ENCODE measurements around the gene ETV5. TPM values are rescaled to one million over a fixed set of nuclear protein-coding genes. Genes with fewer than 3 reads are reported as not detected.
"Not testable (repeated sequence)": the region's sequence is repeated elsewhere in the genome, so short reads cannot be mapped to it uniquely, and the experiment has no call there.

The ETV5 gene
- total and polyA plus RNA-seq, 2 donors (not counting 1 experiment from before 2014, with no cell fraction given): 0.12 to 0.74 TPM

DNA sequence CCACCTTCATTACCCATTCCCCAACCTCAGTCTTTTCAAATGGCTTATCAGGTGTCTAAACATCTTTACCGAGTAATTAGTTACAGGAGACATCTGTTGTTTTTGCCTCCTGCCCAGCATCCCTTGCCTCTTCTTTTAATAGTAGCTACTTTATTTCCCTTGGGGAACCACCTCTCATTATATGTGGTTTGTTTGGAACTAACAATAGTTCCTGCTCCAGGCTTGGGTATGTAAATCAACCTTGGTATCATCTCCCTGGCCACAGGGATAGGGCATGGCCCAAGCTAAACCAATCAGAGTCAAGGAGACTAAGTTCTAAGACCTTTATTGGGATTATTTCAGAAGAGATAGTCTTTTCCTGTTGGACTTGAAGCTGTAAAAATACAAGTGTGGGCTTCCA is 76.6 kb downstream of the ETV5 start:
- no CpG with 5 or more reads among the region's 1 CpG for WGBS (ENCODE audit: insufficient coverage)
- ChIA-PET POLR2A (no interaction called here), CTCF (no interaction called here)
- H3K4me1 ChIP-seq (ENCODE audit: control insufficient read depth in 2 of 2, insufficient read depth in 2 of 2, low read length in 2 of 2): no peaks in the 10 kb centered on the region
- no peaks in the 10 kb centered on the region for H4K20me1 ChIP-seq (ENCODE audit: control insufficient read depth, insufficient read depth, low read length, poor library complexity, severe bottlenecking)
- TF ChIP-seq, protein P1, sequence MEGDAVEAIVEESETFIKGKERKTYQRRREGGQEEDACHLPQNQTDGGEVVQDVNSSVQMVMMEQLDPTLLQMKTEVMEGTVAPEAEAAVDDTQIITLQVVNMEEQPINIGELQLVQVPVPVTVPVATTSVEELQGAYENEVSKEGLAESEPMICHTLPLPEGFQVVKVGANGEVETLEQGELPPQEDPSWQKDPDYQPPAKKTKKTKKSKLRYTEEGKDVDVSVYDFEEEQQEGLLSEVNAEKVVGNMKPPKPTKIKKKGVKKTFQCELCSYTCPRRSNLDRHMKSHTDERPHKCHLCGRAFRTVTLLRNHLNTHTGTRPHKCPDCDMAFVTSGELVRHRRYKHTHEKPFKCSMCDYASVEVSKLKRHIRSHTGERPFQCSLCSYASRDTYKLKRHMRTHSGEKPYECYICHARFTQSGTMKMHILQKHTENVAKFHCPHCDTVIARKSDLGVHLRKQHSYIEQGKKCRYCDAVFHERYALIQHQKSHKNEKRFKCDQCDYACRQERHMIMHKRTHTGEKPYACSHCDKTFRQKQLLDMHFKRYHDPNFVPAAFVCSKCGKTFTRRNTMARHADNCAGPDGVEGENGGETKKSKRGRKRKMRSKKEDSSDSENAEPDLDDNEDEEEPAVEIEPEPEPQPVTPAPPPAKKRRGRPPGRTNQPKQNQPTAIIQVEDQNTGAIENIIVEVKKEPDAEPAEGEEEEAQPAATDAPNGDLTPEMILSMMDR (IDR thresholded peaks at IDR 0.05): no peak
- no peak for TF ChIP-seq EZH2 (IDR thresholded peaks at IDR 0.05; ENCODE audit: borderline replicate concordance, insufficient read depth, low read depth, low read length, poor library complexity, severe bottlenecking)
- Mint-ChIP-seq H3K4me3 (no peak overlapping the region), H3K27ac (no peak overlapping the region), H3K27me3 (peaks cover 16% of the 10 kb centered on the region), H3K9me3 (ENCODE audit: insufficient read depth) (no peaks in the 10 kb centered on the region), H3K4me1 (no peaks in the 10 kb centered on the region)
- ATAC-seq (ENCODE audit: low read depth): no peak
- no peak overlapping the region for H3K4me2 ChIP-seq (replicated peaks; ENCODE audit: low read depth, low read length, poor library complexity, severe bottlenecking)
- intact Hi-C loops (cut with micrococcal nuclease): no loop called here
- no peak overlapping the region for H3K4me3 ChIP-seq (ENCODE audit: control extremely low read depth in 1 of 5, extremely low read depth in 1 of 5, insufficient read depth in 1 of 5, low read depth in 2 of 5, low read length in 4 of 5)
- no peak overlapping the region for H2AFZ ChIP-seq (ENCODE audit: insufficient read depth, low read depth, low read length, poor library complexity, severe bottlenecking)
- H3K27me3 ChIP-seq (replicated peaks in 1 of 4; ENCODE audit: control extremely low read depth in 1 of 4, control insufficient read depth in 3 of 4, insufficient read depth in 4 of 4, low read length in 3 of 4): peaks cover 0 to 5% (median 1%) of the 10 kb centered on the region in 4 experiments
- H3K9ac ChIP-seq (ENCODE audit: low read length): no peak overlapping the region
- no peaks in the 10 kb centered on the region for H3K36me3 ChIP-seq (replicated peaks in 1 of 2; ENCODE audit: control extremely low read depth in 1 of 2, control insufficient read depth in 1 of 2, extremely low read depth in 1 of 2, insufficient read depth in 2 of 2, low read length in 1 of 2)
- DNase-seq: no peak
- H3K9me3 ChIP-seq (ENCODE audit: control extremely low read depth in 1 of 3, control insufficient read depth in 2 of 3, insufficient read depth in 1 of 3, low read length in 2 of 3): no peaks in the 10 kb centered on the region
- H3K79me2 ChIP-seq (ENCODE audit: control insufficient read depth, insufficient read depth, low read length): no peaks in the 10 kb centered on the region
- no peak overlapping the region for H3K27ac ChIP-seq (ENCODE audit: low read length in 2 of 2)

DNA sequence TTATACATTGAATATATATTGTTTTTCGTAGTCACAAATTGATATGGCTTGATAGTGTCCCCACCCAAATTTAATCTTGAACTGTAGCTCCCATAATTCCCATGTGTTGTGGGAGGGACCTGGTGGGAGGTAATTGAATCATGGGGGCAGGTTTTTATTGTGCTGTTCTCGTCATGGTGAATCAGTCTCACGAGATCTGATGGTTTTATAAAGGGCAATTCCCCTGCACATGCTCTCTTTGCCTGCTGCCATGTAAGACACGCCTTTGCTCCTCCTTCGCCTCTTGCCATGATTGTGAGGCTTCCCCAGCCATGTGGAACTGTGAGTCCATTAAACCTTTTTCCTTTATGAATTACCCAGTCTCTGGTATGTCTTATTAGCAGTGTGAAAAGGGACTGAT is 82.9 kb downstream of the ETV5 start:
- H4K20me1 ChIP-seq (ENCODE audit: control insufficient read depth, insufficient read depth, low read length, poor library complexity, severe bottlenecking); H3K9ac ChIP-seq (ENCODE audit: low read length); intact Hi-C loops (cut with micrococcal nuclease); H3K4me1 Mint-ChIP-seq; H3K27me3 ChIP-seq (replicated peaks in 1 of 4; ENCODE audit: control extremely low read depth in 1 of 4, control insufficient read depth in 3 of 4, insufficient read depth in 4 of 4, low read length in 3 of 4); H3K79me2 ChIP-seq (ENCODE audit: control insufficient read depth, insufficient read depth, low read length); H3K4me1 ChIP-seq (ENCODE audit: control insufficient read depth in 2 of 2, insufficient read depth in 2 of 2, low read length in 2 of 2); H3K4me2 ChIP-seq (replicated peaks; ENCODE audit: low read depth, low read length, poor library complexity, severe bottlenecking); POLR2A ChIA-PET; H3K27me3 Mint-ChIP-seq; H2AFZ ChIP-seq (ENCODE audit: insufficient read depth, low read depth, low read length, poor library complexity, severe bottlenecking); H3K9me3 Mint-ChIP-seq (ENCODE audit: insufficient read depth); H3K36me3 ChIP-seq (replicated peaks in 1 of 2; ENCODE audit: control extremely low read depth in 1 of 2, control insufficient read depth in 1 of 2, extremely low read depth in 1 of 2, insufficient read depth in 2 of 2, low read length in 1 of 2); H3K27ac ChIP-seq (ENCODE audit: low read length in 2 of 2); ATAC-seq (ENCODE audit: low read depth); H3K4me3 Mint-ChIP-seq; H3K4me3 ChIP-seq (ENCODE audit: control extremely low read depth in 1 of 5, extremely low read depth in 1 of 5, insufficient read depth in 1 of 5, low read depth in 2 of 5, low read length in 4 of 5); H3K27ac Mint-ChIP-seq; H3K9me3 ChIP-seq (ENCODE audit: control extremely low read depth in 1 of 3, control insufficient read depth in 2 of 3, insufficient read depth in 1 of 3, low read length in 2 of 3); DNase-seq: not testable (repeated sequence)
- CTCF ChIA-PET: interaction anchor here (1.2 kb wide), 1 partner anchor 43 kb away, joined by 3 read pairs; no protein-coding TSS in a partner anchor
- WGBS (ENCODE audit: insufficient coverage): 96% methylated on average over 2 of the region's 5 CpGs
